HEK293T (cell line): ENCODE results near the gene CBY1.

Experiments
- CTCF ChIA-PET: fragments of 350-600 bp; formaldehyde crosslinking; extraction: SDS; loops from one replicate; lab custom pipeline; 2021; ENCODE audit warnings: antibody characterized with exemption, inconsistent platforms; lab: Yijun Ruan, JAX
- POLR2A ChIA-PET: fragments of 350-600 bp; formaldehyde crosslinking; extraction: SDS; loops from one replicate; lab custom pipeline; 2020; ENCODE audit warnings: antibody characterized with exemption, inconsistent platforms; lab: Yijun Ruan, JAX
- DNase-seq: peaks from one replicate; pipeline ENCODE4 v3.0.0; 2012; ENCODE audit warnings: mixed read lengths; ENCODE audit errors: extremely low spot score
- ARNT ChIP-seq: fragments of 450-650 bp; IDR thresholded peaks from 2 replicates; pipeline ENCODE4 v1.6.1; 2017; ENCODE audit warnings: mild to moderate bottlenecking
- BHLHE40 ChIP-seq: fragments of 450-650 bp; IDR thresholded peaks from 2 replicates; pipeline ENCODE4 v1.6.1; 2016; ENCODE audit warnings: mild to moderate bottlenecking, moderate library complexity, borderline replicate concordance
- CTBP1 ChIP-seq: fragments of 450-650 bp; IDR thresholded peaks from 2 replicates; pipeline ENCODE4 v1.6.1; 2016; ENCODE audit warnings: borderline replicate concordance
- ELF4 ChIP-seq: fragments of 450-650 bp; IDR thresholded peaks from 2 replicates; pipeline ENCODE4 v1.6.1; 2017; ENCODE audit warnings: antibody characterized with exemption
- FOXA1 ChIP-seq: fragments of 450-650 bp; IDR thresholded peaks from 2 replicates; pipeline ENCODE4 v1.6.1; 2016; ENCODE audit warnings: mild to moderate bottlenecking
- FOXK2 ChIP-seq: fragments of 450-650 bp; IDR thresholded peaks from 2 replicates; pipeline ENCODE4 v1.6.1; 2016; ENCODE audit warnings: mild to moderate bottlenecking
- FOXM1 ChIP-seq: fragments of 450-650 bp; IDR thresholded peaks from 2 replicates; pipeline ENCODE4 v1.6.1; 2017; ENCODE audit warnings: mild to moderate bottlenecking, borderline replicate concordance
- HDGF ChIP-seq: fragments of 450-650 bp; IDR thresholded peaks from 2 replicates; pipeline ENCODE4 v1.6.1; 2017; ENCODE audit warnings: antibody characterized with exemption, borderline replicate concordance
- L3MBTL2 ChIP-seq: fragments of 450-650 bp; conservative IDR thresholded peaks from 2 replicates; pipeline ENCODE4 v1.6.1; 2016; ENCODE audit warnings: mild to moderate bottlenecking
- LEF1 ChIP-seq: fragments of 450-650 bp; IDR thresholded peaks from 2 replicates; pipeline ENCODE4 v1.6.1; 2017; ENCODE audit warnings: mild to moderate bottlenecking, borderline replicate concordance
- NFRKB ChIP-seq: fragments of 450-650 bp; IDR thresholded peaks from 2 replicates; pipeline ENCODE4 v1.6.1; 2016; ENCODE audit warnings: mild to moderate bottlenecking, moderate library complexity
- PKNOX1 ChIP-seq: fragments of 450-650 bp; IDR thresholded peaks from 2 replicates; pipeline ENCODE4 v1.6.1; 2016
- SP1 ChIP-seq: fragments of 450-650 bp; IDR thresholded peaks from 2 replicates; pipeline ENCODE4 v1.6.1; 2017
- SUZ12 ChIP-seq: fragments of 450-650 bp; IDR thresholded peaks from 2 replicates; pipeline ENCODE4 v1.6.1; 2016; ENCODE audit warnings: mild to moderate bottlenecking
- TARDBP ChIP-seq: fragments of 450-650 bp; IDR thresholded peaks from 2 replicates; pipeline ENCODE4 v1.6.1; 2016
- ZNF384 ChIP-seq: fragments of 450-650 bp; IDR thresholded peaks from 2 replicates; pipeline ENCODE4 v1.6.1; 2016

CBY1 gene

GRCh38 chr22:38715176-38715764 is 58.8 kb downstream of the CBY1 start:
- POLR2A ChIA-PET: interaction anchor here (2.2 kb wide), 1 partner anchor 10 kb away, joined by 13 read pairs; the partner anchor contains the start of gene GTPBP1
- DNase-seq: no peak
- TF ChIP-seq ZNF384 (no peak), FOXM1 (no peak), LEF1 (no peak), CTBP1 (no peak), ELF4 (no peak), L3MBTL2 (no peak), SP1 (no peak), SUZ12 (no peak), FOXK2 (no peak), NFRKB (no peak), ARNT (no peak), TARDBP (no peak), FOXA1 (no peak), BHLHE40 (no peak)
- CTCF ChIA-PET: interaction anchor here (0.6 kb wide), 1 partner anchor 18 kb away, joined by 3 read pairs; no protein-coding TSS in a partner anchor

- no peak for TF ChIP-seq NFRKB
- TF ChIP-seq SP1: no peak
- TF ChIP-seq CTBP1: no peak
- TF ChIP-seq FOXM1: no peak
- TF ChIP-seq ELF4: no peak
- no peak for TF ChIP-seq FOXA1
- TF ChIP-seq BHLHE40: no peak
- no peak for TF ChIP-seq TARDBP
- TF ChIP-seq FOXK2: no peak
- TF ChIP-seq ZNF384: no peak
- no peak for TF ChIP-seq ARNT
- TF ChIP-seq HDGF: no peak
- no peak for TF ChIP-seq PKNOX1
- no peak for TF ChIP-seq SUZ12
- TF ChIP-seq LEF1: no peak
- TF ChIP-seq L3MBTL2: no peak
- ChIA-PET CTCF (interaction anchor here (0.6 kb wide), 1 partner anchor 17 kb away, joined by 3 read pairs; no protein-coding TSS in a partner anchor), POLR2A (interaction anchor here (1.3 to 2.2 kb wide), 2 partner anchors 10 to 18 kb away, joined by 4 to 13 read pairs; partner anchors contain the start of gene GTPBP1)
- no peak for DNase-seq
Observed at GRCh38 chr22:38715852-38716251, 59.4 kb downstream of the CBY1 start.

GRCh38 chr22:38716271-38716670 is 59.8 kb downstream of the CBY1 start:
- DNase-seq: no peak
- POLR2A ChIA-PET: interaction anchor here (1.3 to 2.2 kb wide), 2 partner anchors 11 to 19 kb away, joined by 4 to 13 read pairs; partner anchors contain the start of gene GTPBP1
- no peak for TF ChIP-seq CTBP1
- no peak for TF ChIP-seq L3MBTL2
- TF ChIP-seq ARNT: no peak
- TF ChIP-seq BHLHE40: no peak
- TF ChIP-seq ZNF384: no peak
- TF ChIP-seq NFRKB: no peak
- CTCF ChIA-PET: no interaction called here

GRCh38 chr22:38716826-38717225 is 60.4 kb downstream of the CBY1 start:
- DNase-seq: no peak
- CTCF ChIA-PET: interaction anchor here (0.6 kb wide), 1 partner anchor 194 kb away, joined by 3 read pairs; no protein-coding TSS in a partner anchor
- POLR2A ChIA-PET: interaction anchor here (0.9 to 1.3 kb wide), 3 partner anchors 10 to 35 kb away, joined by 3 to 4 read pairs (median 3); partner anchors contain the start of gene TOMM22
- no peak for TF ChIP-seq FOXK2
- TF ChIP-seq HDGF: no peak
- no peak for TF ChIP-seq FOXM1
- no peak for TF ChIP-seq TARDBP
- no peak for TF ChIP-seq LEF1
- no peak for TF ChIP-seq ELF4
- no peak for TF ChIP-seq ZNF384
- TF ChIP-seq PKNOX1: no peak
- TF ChIP-seq ARNT: no peak
- TF ChIP-seq FOXA1: no peak
- TF ChIP-seq CTBP1: no peak
- TF ChIP-seq NFRKB: no peak
- no peak for TF ChIP-seq SP1
- TF ChIP-seq BHLHE40: no peak
- no peak for TF ChIP-seq L3MBTL2
- TF ChIP-seq SUZ12: no peak

- ChIA-PET CTCF (interaction anchor here (0.6 to 1.2 kb wide), 2 partner anchors 10 to 195 kb away, joined by 3 to 7 read pairs; no protein-coding TSS in a partner anchor), POLR2A (interaction anchor here (0.9 to 1.0 kb wide), 2 partner anchors 9 to 36 kb away, joined by 3 read pairs; partner anchors contain the start of gene TOMM22)
- DNase-seq: no peak
- TF ChIP-seq ARNT (no peak), NFRKB (no peak), SUZ12 (no peak), HDGF (no peak), L3MBTL2 (no peak), ZNF384 (no peak), FOXA1 (no peak), TARDBP (no peak), SP1 (no peak), PKNOX1 (no peak), FOXK2 (no peak), CTBP1 (no peak), ELF4 (no peak)
Observed at GRCh38 chr22:38717244-38717643, 60.8 kb downstream of the CBY1 start.

- DNase-seq: peak; percentile 76
- ChIA-PET CTCF (interaction anchor here (1.2 kb wide), 1 partner anchor 11 kb away, joined by 7 read pairs; no protein-coding TSS in a partner anchor), POLR2A (no interaction called here)
- TF ChIP-seq SP1 (no peak), ZNF384 (no peak), PKNOX1 (no peak), HDGF (no peak), FOXM1 (no peak), ELF4 (no peak), FOXK2 (no peak), BHLHE40 (no peak), TARDBP (no peak), FOXA1 (no peak), CTBP1 (no peak), LEF1 (no peak)
Observed at GRCh38 chr22:38718414-38718813, 62.0 kb downstream of the CBY1 start.
